Uterus (tissue), 2 donors: Measurements from ENCODE around the gene PPP1R14D.

Source experiments
- POLR2A ChIP-seq, 2 donors: fragments of 450-650 bp; IDR thresholded peaks; one replicate each; pipeline ENCODE4 v1.6.1; 2016; ENCODE audit warnings: antibody characterized with exemption in 2 of 2, mild to moderate bottlenecking in 1 of 2, moderate library complexity in 1 of 2
- TF ChIP-seq, protein P1 (sequence below), 4 experiments: fragments of 200-600 bp in 2 of 4; fragments of 450-650 bp in 2 of 4; sonication (generic) in 2 of 4; IDR thresholded peaks; one replicate each; pipeline ENCODE4 v1.5.1; 2016 to 2019; ENCODE audit warnings: antibody characterized with exemption in 4 of 4, mild to moderate bottlenecking in 2 of 4, moderate library complexity in 1 of 4

DNA sequence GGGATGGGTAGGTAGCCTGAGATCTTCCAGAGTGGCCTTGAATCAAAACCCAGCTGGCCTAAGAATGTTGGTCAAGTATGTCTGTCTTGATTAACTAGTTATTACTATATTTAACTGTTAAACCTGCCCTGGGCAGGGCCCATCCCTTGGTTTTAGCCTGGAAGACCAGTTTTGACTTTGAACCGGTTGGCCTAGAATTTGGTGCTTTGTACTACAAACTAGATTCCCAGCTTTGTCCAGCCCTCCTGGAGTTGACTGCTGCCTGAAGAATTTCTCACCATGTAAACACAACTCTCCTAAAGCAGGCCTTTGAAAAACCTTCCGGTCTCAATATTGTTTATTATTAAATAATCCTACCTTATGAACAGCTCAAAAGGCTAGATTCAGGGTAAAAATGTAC, 42.7 kb downstream of the PPP1R14D start:
- TF ChIP-seq, protein P1, sequence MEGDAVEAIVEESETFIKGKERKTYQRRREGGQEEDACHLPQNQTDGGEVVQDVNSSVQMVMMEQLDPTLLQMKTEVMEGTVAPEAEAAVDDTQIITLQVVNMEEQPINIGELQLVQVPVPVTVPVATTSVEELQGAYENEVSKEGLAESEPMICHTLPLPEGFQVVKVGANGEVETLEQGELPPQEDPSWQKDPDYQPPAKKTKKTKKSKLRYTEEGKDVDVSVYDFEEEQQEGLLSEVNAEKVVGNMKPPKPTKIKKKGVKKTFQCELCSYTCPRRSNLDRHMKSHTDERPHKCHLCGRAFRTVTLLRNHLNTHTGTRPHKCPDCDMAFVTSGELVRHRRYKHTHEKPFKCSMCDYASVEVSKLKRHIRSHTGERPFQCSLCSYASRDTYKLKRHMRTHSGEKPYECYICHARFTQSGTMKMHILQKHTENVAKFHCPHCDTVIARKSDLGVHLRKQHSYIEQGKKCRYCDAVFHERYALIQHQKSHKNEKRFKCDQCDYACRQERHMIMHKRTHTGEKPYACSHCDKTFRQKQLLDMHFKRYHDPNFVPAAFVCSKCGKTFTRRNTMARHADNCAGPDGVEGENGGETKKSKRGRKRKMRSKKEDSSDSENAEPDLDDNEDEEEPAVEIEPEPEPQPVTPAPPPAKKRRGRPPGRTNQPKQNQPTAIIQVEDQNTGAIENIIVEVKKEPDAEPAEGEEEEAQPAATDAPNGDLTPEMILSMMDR (IDR thresholded peaks at IDR 0.05): no peak
- no peak for TF ChIP-seq POLR2A (IDR thresholded peaks at IDR 0.05)
